Measurements from ENCODE around the gene ANAPC2. TPM values are rescaled to one million over a fixed set of nuclear protein-coding genes. Genes with fewer than 3 reads are reported as not detected.

Gene ANAPC2
- polyA plus RNA-seq, 3 donors from 2014 or later, result 4.2 to 7.0 (median 5.3) TPM

- Mint-ChIP-seq H3K9me3 (no peaks in the 10 kb centered on the region), H3K27ac (peak within 1 kb of the TSS in 4 of 6 donors; percentile 37 to 85 (median 64)), H3K36me3 (no peaks in the 10 kb centered on the region), H3K27me3 (ENCODE audit: low read depth in 3 of 3) (peaks cover 0 to 7% (median 7%) of the 10 kb centered on the region in 3 donors), H3K4me1 (peaks cover 0 to 2% of the 10 kb centered on the region in 2 donors), H3K4me3 (peak within 1 kb of the TSS; percentile 66 to 83 (median 79))
- DNase-seq, result peak; percentile 11 to 20 (median 15)
These were observed 34.1 kb upstream of the ANAPC2 start, which contains the start of gene RNF208 for GRCh38 chr9:137222190-137223077. RNF208 (minus strand) TSS chr9:137222240; CDS start chr9:137221212, 1,028 bp downstream.

- peaks cover 0 to 7% (median 7%) of the 10 kb centered on the region in 3 donors for H3K27me3 Mint-ChIP-seq (ENCODE audit: low read depth in 3 of 3)
- no peaks in the 10 kb centered on the region for H3K9me3 Mint-ChIP-seq
- H3K4me3 Mint-ChIP-seq, result no peak overlapping the region
- no peak overlapping the region for H3K27ac Mint-ChIP-seq
- no peak for DNase-seq
- peaks cover 0 to 2% of the 10 kb centered on the region in 2 donors for H3K4me1 Mint-ChIP-seq
- H3K36me3 Mint-ChIP-seq, result no peaks in the 10 kb centered on the region
These were observed 33.2 kb upstream of the ANAPC2 start for GRCh38 chr9:137221506-137222111.

- Mint-ChIP-seq H3K27ac (no peak overlapping the region), H3K36me3 (no peaks in the 10 kb centered on the region), H3K27me3 (ENCODE audit: low read depth in 3 of 3) (peaks cover 0 to 7% (median 4%) of the 10 kb centered on the region in 3 donors), H3K4me1 (peaks cover 0 to 2% of the 10 kb centered on the region in 2 donors), H3K9me3 (no peaks in the 10 kb centered on the region), H3K4me3 (peak overlapping the region in 1 of 5 donors; percentile 3)
- no peak for DNase-seq
These were observed 32.7 kb upstream of the ANAPC2 start for GRCh38 chr9:137221095-137221505.

- peak overlapping the region in 1 of 5 donors; percentile 3 for H3K4me3 Mint-ChIP-seq
- no peaks in the 10 kb centered on the region for H3K9me3 Mint-ChIP-seq
- H3K27ac Mint-ChIP-seq, result no peak overlapping the region
- peaks cover 0 to 7% (median 4%) of the 10 kb centered on the region in 3 donors for H3K27me3 Mint-ChIP-seq (ENCODE audit: low read depth in 3 of 3)
- H3K36me3 Mint-ChIP-seq, result no peaks in the 10 kb centered on the region
- peaks cover 0 to 2% of the 10 kb centered on the region in 2 donors for H3K4me1 Mint-ChIP-seq
- DNase-seq, result no peak
These were observed 32.1 kb upstream of the ANAPC2 start for GRCh38 chr9:137220317-137221094.

GRCh38 chr9:137219757-137220316, 31.5 kb upstream of the ANAPC2 start:
- H3K9me3 Mint-ChIP-seq, result no peaks in the 10 kb centered on the region
- H3K4me1 Mint-ChIP-seq, result peaks cover 0 to 2% of the 10 kb centered on the region in 2 donors
- H3K36me3 Mint-ChIP-seq, result no peaks in the 10 kb centered on the region
- H3K4me3 Mint-ChIP-seq, result no peak overlapping the region
- H3K27me3 Mint-ChIP-seq (ENCODE audit: low read depth in 3 of 3), result peaks cover 0 to 7% (median 4%) of the 10 kb centered on the region in 3 donors
- DNase-seq, result no peak
- no peak overlapping the region for H3K27ac Mint-ChIP-seq

GRCh38 chr9:137218754-137219271, 30.5 kb upstream of the ANAPC2 start:
- Mint-ChIP-seq H3K27me3 (ENCODE audit: low read depth in 3 of 3) (peaks cover 0 to 7% (median 4%) of the 10 kb centered on the region in 3 donors), H3K4me3 (no peak overlapping the region), H3K4me1 (peaks cover 0 to 2% of the 10 kb centered on the region in 2 donors), H3K27ac (no peak overlapping the region), H3K9me3 (no peaks in the 10 kb centered on the region), H3K36me3 (no peaks in the 10 kb centered on the region)
- DNase-seq, result no peak

GRCh38 chr9:137218212-137218753, 29.9 kb upstream of the ANAPC2 start:
- Mint-ChIP-seq H3K27me3 (ENCODE audit: low read depth in 3 of 3) (peaks cover 0 to 4% (median under 1%) of the 10 kb centered on the region in 3 donors), H3K27ac (no peak overlapping the region), H3K4me1 (peaks cover 0 to 2% of the 10 kb centered on the region in 2 donors), H3K36me3 (no peaks in the 10 kb centered on the region), H3K9me3 (no peaks in the 10 kb centered on the region), H3K4me3 (no peak overlapping the region)
- no peak for DNase-seq

- no peak overlapping the region for H3K4me3 Mint-ChIP-seq
- H3K9me3 Mint-ChIP-seq, result no peaks in the 10 kb centered on the region
- no peaks in the 10 kb centered on the region for H3K36me3 Mint-ChIP-seq
- no peak overlapping the region for H3K27ac Mint-ChIP-seq
- no peak for DNase-seq
- H3K27me3 Mint-ChIP-seq (ENCODE audit: low read depth in 3 of 3), result peaks cover 0 to 2% (median 0%) of the 10 kb centered on the region in 3 donors
- H3K4me1 Mint-ChIP-seq, result no peaks in the 10 kb centered on the region
These were observed 29.2 kb upstream of the ANAPC2 start for GRCh38 chr9:137217276-137218211.

GRCh38 chr9:137216188-137216965, 28.0 kb upstream of the ANAPC2 start:
- Mint-ChIP-seq H3K27me3 (ENCODE audit: low read depth in 3 of 3) (peaks cover 0 to 2% (median 0%) of the 10 kb centered on the region in 3 donors), H3K9me3 (peaks cover 0 to under 1% (median 0%) of the 10 kb centered on the region in 6 donors), H3K4me3 (no peak overlapping the region), H3K4me1 (no peaks in the 10 kb centered on the region), H3K27ac (no peak overlapping the region), H3K36me3 (no peaks in the 10 kb centered on the region)
- no peak for DNase-seq

- Mint-ChIP-seq H3K27ac (no peak overlapping the region), H3K4me3 (no peak overlapping the region), H3K9me3 (peaks cover 0 to 1% (median 0%) of the 10 kb centered on the region in 6 donors), H3K36me3 (no peaks in the 10 kb centered on the region), H3K27me3 (ENCODE audit: low read depth in 3 of 3) (peaks cover 0 to 2% (median 0%) of the 10 kb centered on the region in 3 donors), H3K4me1 (no peaks in the 10 kb centered on the region)
- no peak for DNase-seq
These were observed 27.0 kb upstream of the ANAPC2 start for GRCh38 chr9:137215196-137215986.

- peaks cover 0 to 1% (median 0%) of the 10 kb centered on the region in 6 donors for H3K9me3 Mint-ChIP-seq
These were observed 26.3 kb upstream of the ANAPC2 start for GRCh38 chr9:137214620-137215019.

More at GRCh38 chr9:137214620-137215019, 26.3 kb upstream of the ANAPC2 start:
- Mint-ChIP-seq H3K27me3 (ENCODE audit: low read depth in 3 of 3) (no peaks in the 10 kb centered on the region), H3K4me1 (no peaks in the 10 kb centered on the region), H3K27ac (no peak overlapping the region), H3K36me3 (no peaks in the 10 kb centered on the region), H3K4me3 (no peak overlapping the region)
- DNase-seq, result no peak
